GM19452 (cell line): ENCODE results near the gene MRI1.

Source experiments
- ATAC-seq: cut with Tn5 transposase; IDR thresholded peaks from one replicate; pipeline ENCODE4 v1.9.1; 2021; ENCODE audit not compliant: unreplicated experiment

Gene MRI1

GRCh38 chr19:13821292-13821691, 57.0 kb downstream of the MRI1 start:
- no peak for ATAC-seq

- no peak for ATAC-seq
Observed at GRCh38 chr19:13823256-13823655, 58.9 kb downstream of the MRI1 start.
